ENCODE results near the gene RNASE12. TPM values are rescaled to one million over a fixed set of nuclear protein-coding genes. Genes with fewer than 3 reads are reported as not detected.
"Not testable (repeated sequence)": the region's sequence is repeated elsewhere in the genome, so short reads cannot be mapped to it uniquely, and the experiment has no call there.

Gene RNASE12
- total RNA-seq, 1 donor from 2014 or later: not detected

DNA sequence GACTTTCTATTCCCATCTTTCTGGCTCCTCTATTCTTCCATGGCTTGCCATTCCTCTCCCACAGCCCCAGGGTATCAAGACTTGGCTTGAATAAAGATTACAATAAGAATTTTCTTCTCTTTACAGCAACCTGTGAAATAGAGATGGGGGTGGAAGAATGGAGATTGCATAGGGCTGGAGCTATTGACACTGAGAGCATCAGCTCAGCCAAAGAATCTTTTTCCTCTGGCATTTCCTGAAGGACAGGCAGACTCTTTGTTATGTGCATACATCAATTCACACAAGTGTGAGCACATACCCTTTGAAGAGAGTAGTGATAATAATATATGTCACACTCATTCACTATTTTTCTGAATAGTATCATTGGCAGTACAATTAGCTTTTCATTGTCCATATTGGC lies 8.0 kb downstream of the RNASE12 start:
- Mint-ChIP-seq H3K36me3 (ENCODE audit: low read depth) (no peaks in the 10 kb centered on the region), H3K9me3 (no peaks in the 10 kb centered on the region), H3K27me3 (peaks cover 11% of the 10 kb centered on the region), H3K27ac (no peak overlapping the region), H3K4me3 (no peak overlapping the region), H3K4me1 (peaks cover 4% of the 10 kb centered on the region)
- intact Hi-C loops (cut with micrococcal nuclease): no loop called here
- no peak for DNase-seq

DNA sequence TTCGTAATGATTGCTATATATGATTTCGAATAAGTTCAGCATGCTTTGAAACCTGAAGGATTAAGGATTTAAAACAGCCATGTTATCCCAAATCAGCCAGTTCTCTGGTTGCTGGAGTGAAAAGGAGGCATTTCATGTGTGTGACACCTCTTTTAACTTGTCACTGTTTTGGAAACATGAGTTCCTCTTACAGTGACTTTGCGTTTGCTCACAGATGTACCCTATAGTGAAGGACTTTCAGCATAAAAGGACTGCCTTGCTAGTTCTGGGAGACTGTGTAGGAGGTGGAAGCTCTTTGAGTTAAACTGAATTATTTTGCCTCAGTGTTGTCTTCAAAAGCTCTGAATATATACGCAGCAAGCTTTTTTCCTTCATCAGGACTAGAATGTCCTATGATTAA lies 10.9 kb downstream of the RNASE12 start:
- no peak overlapping the region for H3K4me3 Mint-ChIP-seq
- H3K36me3 Mint-ChIP-seq (ENCODE audit: low read depth): no peaks in the 10 kb centered on the region
- intact Hi-C loops (cut with micrococcal nuclease): no loop called here
- H3K27me3 Mint-ChIP-seq: peaks cover 6% of the 10 kb centered on the region
- no peaks in the 10 kb centered on the region for H3K9me3 Mint-ChIP-seq
- no peak overlapping the region for H3K27ac Mint-ChIP-seq
- H3K4me1 Mint-ChIP-seq: no peaks in the 10 kb centered on the region
- no peak for DNase-seq

GRCh38 chr14:20578784-20579502 lies 12.2 kb downstream of the RNASE12 start:
- intact Hi-C loops (cut with micrococcal nuclease): no loop called here

DNA sequence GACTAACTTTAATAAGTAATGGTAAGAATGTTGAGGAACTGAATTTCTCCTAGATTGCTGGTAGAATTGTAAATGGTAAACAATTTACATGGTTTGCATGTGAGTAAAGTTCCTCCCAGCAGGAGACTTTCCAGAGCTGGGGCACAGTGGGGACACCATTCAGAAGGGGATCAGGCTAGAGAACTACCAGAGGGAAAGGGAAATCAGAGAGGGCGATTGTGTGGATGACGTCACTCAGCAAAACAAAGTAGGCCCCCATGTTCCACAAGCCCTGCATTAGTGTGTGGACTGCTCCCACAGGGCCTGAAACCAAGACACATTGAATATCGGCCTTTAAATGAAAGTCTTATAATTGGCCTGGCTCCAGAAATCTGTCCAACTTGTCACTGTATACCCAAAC lies 12.9 kb downstream of the RNASE12 start:
- H3K4me3 Mint-ChIP-seq: no peak overlapping the region
- H3K27ac Mint-ChIP-seq: no peak overlapping the region
- peaks cover 4% of the 10 kb centered on the region for H3K27me3 Mint-ChIP-seq
- H3K36me3 Mint-ChIP-seq (ENCODE audit: low read depth): no peaks in the 10 kb centered on the region
- intact Hi-C loops (cut with micrococcal nuclease): no loop called here
- H3K9me3 Mint-ChIP-seq: no peaks in the 10 kb centered on the region
- no peak for DNase-seq
- H3K4me1 Mint-ChIP-seq: no peaks in the 10 kb centered on the region

More at GRCh38 chr14:20578784-20579502, 12.2 kb downstream of the RNASE12 start:
- no peaks in the 10 kb centered on the region for H3K9me3 Mint-ChIP-seq
- H3K27me3 Mint-ChIP-seq: peaks cover 4% of the 10 kb centered on the region
- H3K4me1 Mint-ChIP-seq: no peaks in the 10 kb centered on the region
- no peak overlapping the region for H3K27ac Mint-ChIP-seq
- no peak for DNase-seq
- no peak overlapping the region for H3K4me3 Mint-ChIP-seq
- H3K36me3 Mint-ChIP-seq (ENCODE audit: low read depth): no peaks in the 10 kb centered on the region

DNA sequence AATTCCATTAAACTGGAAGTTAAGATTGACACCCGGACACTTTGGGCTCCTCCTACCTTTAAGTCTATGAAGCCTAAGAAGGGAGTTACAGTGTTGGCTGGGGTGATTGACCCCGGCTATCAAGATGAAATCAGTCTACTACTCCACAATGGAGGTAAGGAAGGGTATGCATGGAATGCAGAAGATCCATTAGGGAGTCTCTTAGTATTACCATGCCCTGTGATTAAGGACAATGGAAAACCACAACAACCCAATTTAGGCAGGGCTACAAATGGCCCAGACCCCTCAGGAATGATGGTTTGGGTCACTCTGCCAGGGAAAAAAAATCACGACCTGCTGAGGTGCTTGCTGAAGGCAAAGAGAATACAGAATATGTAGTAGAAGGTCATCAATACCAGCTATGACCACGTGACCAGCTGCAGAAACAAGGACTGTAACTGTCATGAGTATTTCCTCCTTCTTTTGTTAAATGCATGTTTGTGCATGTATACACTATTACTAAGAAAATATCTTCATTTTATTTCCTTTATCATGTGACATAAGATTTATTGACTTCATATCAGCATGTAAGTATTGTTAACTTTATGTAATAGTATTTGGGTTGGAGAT lies 18.7 kb downstream of the RNASE12 start:
- not testable (repeated sequence) for DNase-seq, H3K27ac Mint-ChIP-seq

DNA sequence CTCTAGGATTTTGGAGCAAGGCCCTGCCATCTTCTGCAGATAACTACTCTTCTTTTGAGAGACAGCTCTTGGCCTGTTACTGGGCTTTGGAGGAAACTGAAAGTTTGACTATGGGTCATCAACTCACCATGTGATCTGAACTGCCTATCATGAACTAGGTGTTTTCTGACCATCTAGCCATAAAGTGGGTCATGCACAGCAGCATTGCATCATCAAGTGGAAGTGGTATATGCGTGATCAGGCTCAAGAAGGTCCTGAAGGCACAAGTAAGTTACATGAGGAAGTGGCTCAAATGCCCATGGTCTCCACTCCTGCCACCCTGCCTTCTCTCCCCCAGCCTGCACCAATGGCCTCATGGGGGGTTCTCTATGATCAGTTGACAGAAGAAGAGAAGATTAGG lies 20.5 kb downstream of the RNASE12 start:
- H3K4me3 Mint-ChIP-seq; H3K36me3 Mint-ChIP-seq (ENCODE audit: low read depth); H3K4me1 Mint-ChIP-seq; H3K27me3 Mint-ChIP-seq; intact Hi-C loops (cut with micrococcal nuclease); H3K27ac Mint-ChIP-seq; H3K9me3 Mint-ChIP-seq: not testable (repeated sequence)
- DNase-seq: peak; percentile 48

More for the DNA sequence above, 18.7 kb downstream of the RNASE12 start:
- H3K9me3 Mint-ChIP-seq; H3K4me3 Mint-ChIP-seq; H3K36me3 Mint-ChIP-seq (ENCODE audit: low read depth); intact Hi-C loops (cut with micrococcal nuclease); H3K27me3 Mint-ChIP-seq; H3K4me1 Mint-ChIP-seq: not testable (repeated sequence)

GRCh38 chr14:20569865-20570264 lies 21.3 kb downstream of the RNASE12 start:
- intact Hi-C loops (cut with micrococcal nuclease); H3K27me3 Mint-ChIP-seq; H3K9me3 Mint-ChIP-seq; H3K27ac Mint-ChIP-seq; H3K36me3 Mint-ChIP-seq (ENCODE audit: low read depth); H3K4me3 Mint-ChIP-seq; H3K4me1 Mint-ChIP-seq: not testable (repeated sequence)
- peak; percentile 31 for DNase-seq

DNA sequence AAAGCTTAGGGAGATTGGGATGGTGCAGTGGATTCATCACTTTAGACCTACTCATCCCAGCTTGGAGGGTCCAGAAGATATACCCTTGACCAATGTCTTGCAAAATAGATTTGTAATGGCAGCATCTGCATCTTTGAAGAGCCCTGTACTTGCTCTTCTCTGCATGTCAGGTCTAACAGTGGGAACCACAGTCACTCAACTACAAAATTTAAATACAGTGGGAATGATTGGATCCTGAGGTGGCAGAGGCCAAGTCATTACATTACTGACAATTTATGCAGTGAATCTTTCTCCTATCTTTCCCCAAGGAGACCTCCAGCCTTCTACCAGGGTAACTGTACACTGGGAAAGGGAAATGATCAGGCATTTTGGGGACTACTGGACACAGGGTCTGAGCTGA lies 22.1 kb downstream of the RNASE12 start:
- no peaks in the 10 kb centered on the region for H3K36me3 Mint-ChIP-seq (ENCODE audit: low read depth)
- intact Hi-C loops (cut with micrococcal nuclease): no loop called here
- H3K9me3 Mint-ChIP-seq: peaks cover 6% of the 10 kb centered on the region
- H3K27ac Mint-ChIP-seq: no peak overlapping the region
- peaks cover 5% of the 10 kb centered on the region for H3K27me3 Mint-ChIP-seq
- H3K4me3 Mint-ChIP-seq: no peak overlapping the region
- no peaks in the 10 kb centered on the region for H3K4me1 Mint-ChIP-seq
- DNase-seq: peak; percentile 27

- peaks cover 8% of the 10 kb centered on the region for H3K27me3 Mint-ChIP-seq
- no peaks in the 10 kb centered on the region for H3K36me3 Mint-ChIP-seq (ENCODE audit: low read depth)
- intact Hi-C loops (cut with micrococcal nuclease): no loop called here
- H3K27ac Mint-ChIP-seq: no peak overlapping the region
- no peak for DNase-seq
- no peak overlapping the region for H3K4me3 Mint-ChIP-seq
- no peaks in the 10 kb centered on the region for H3K4me1 Mint-ChIP-seq
- H3K9me3 Mint-ChIP-seq: peaks cover 6% of the 10 kb centered on the region
Observed at GRCh38 chr14:20568393-20568792, 22.8 kb downstream of the RNASE12 start.

DNA sequence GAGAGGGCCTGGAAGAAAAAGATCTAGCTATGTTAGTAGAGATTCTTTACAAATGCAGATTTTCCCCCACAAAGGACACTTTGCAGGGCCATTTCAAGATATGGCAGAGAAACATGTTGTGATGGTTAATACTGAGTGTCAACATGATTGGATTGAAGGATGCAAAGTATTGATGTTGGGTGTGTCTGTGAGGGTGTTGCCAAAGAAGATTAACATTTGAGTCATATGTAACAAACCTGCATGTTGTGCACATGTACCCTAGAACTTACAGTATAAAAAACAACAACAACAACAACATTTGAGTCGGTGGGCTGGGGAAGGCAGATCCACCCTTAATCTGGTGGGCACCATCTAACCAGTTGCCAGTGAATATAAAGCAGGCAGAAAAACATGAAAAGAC lies 24.0 kb downstream of the RNASE12 start:
- H3K36me3 Mint-ChIP-seq (ENCODE audit: low read depth); H3K9me3 Mint-ChIP-seq; H3K4me1 Mint-ChIP-seq; H3K4me3 Mint-ChIP-seq; H3K27ac Mint-ChIP-seq; intact Hi-C loops (cut with micrococcal nuclease): not testable (repeated sequence)
- DNase-seq: peak; percentile 8
- peaks cover 13% of the 10 kb centered on the region for H3K27me3 Mint-ChIP-seq

- peaks cover 14% of the 10 kb centered on the region for H3K27me3 Mint-ChIP-seq
- no peaks in the 10 kb centered on the region for H3K9me3 Mint-ChIP-seq
- peak; percentile 33 for DNase-seq
- intact Hi-C loops (cut with micrococcal nuclease): no loop called here
- H3K4me3 Mint-ChIP-seq: no peak overlapping the region
- H3K36me3 Mint-ChIP-seq (ENCODE audit: low read depth): no peaks in the 10 kb centered on the region
- no peak overlapping the region for H3K27ac Mint-ChIP-seq
- no peaks in the 10 kb centered on the region for H3K4me1 Mint-ChIP-seq
Observed at GRCh38 chr14:20564501-20564997, 26.6 kb downstream of the RNASE12 start.

- no peak for DNase-seq
- H3K9me3 Mint-ChIP-seq: no peaks in the 10 kb centered on the region
- peaks cover 14% of the 10 kb centered on the region for H3K27me3 Mint-ChIP-seq
- no peak overlapping the region for H3K27ac Mint-ChIP-seq
- intact Hi-C loops (cut with micrococcal nuclease): no loop called here
- no peak overlapping the region for H3K4me3 Mint-ChIP-seq
- no peaks in the 10 kb centered on the region for H3K4me1 Mint-ChIP-seq
- no peaks in the 10 kb centered on the region for H3K36me3 Mint-ChIP-seq (ENCODE audit: low read depth)
Observed at GRCh38 chr14:20563971-20564370, 27.2 kb downstream of the RNASE12 start.

DNA sequence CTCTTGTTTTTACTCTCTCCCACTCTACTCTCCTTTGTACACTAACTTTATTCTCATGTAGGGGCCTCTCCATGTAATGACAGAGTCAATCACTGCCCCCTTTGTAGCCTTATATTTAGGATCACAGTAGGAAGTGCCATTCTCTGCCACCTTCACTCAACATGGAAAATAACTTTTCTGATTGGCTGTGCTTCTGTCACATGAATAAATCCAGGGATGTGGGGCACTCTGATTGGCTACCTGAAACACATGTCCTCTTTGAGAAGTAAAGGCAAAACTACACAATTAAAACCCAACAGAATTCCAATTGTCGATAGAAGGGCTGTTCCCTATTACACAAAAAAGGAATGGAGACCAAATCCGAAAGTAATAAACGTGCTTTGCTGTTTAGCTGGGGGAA lies 30.2 kb downstream of the RNASE12 start, which contains the start of gene RNASE9:
RNASE9 (minus strand) TSS at position 87 of the 400 bp plus-strand sequence.
- peaks cover 18% of the 10 kb centered on the region for H3K27me3 Mint-ChIP-seq
- H3K36me3 Mint-ChIP-seq (ENCODE audit: low read depth): no peaks in the 10 kb centered on the region
- H3K27ac Mint-ChIP-seq: no peak within 1 kb of the TSS
- H3K9me3 Mint-ChIP-seq: no peaks in the 10 kb centered on the region
- no peak within 1 kb of the TSS for H3K4me3 Mint-ChIP-seq
- intact Hi-C loops (cut with micrococcal nuclease): no loop called here
- no peaks in the 10 kb centered on the region for H3K4me1 Mint-ChIP-seq
- DNase-seq: peak; percentile 15

DNA sequence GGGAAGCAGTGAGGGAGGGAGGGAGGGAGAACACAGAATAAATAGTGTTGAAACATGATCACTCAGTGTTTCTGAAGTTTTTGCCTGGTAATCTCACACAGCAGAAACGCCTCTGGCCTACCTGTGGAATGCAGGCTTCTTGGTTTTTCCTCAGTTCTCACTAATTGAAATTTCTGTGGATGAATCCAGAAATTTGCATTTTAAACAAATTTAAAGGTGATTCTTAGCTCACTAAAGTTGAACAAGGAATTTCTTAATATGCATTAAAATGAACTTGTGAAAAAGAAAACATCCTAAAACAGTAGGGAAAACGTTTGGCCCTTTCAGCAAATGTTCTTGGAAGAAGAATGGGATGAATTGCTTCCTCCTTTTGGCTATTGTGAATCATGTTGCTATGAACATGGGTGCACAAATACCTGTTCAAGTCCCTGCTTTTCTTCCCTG lies 31.7 kb downstream of the RNASE12 start:
- intact Hi-C loops (cut with micrococcal nuclease): no loop called here
- H3K4me1 Mint-ChIP-seq: no peaks in the 10 kb centered on the region
- H3K27me3 Mint-ChIP-seq: peaks cover 15% of the 10 kb centered on the region
- peak; percentile 27 for DNase-seq
- H3K27ac Mint-ChIP-seq: no peak overlapping the region
- H3K4me3 Mint-ChIP-seq: no peak overlapping the region
- H3K36me3 Mint-ChIP-seq (ENCODE audit: low read depth): no peaks in the 10 kb centered on the region
- H3K9me3 Mint-ChIP-seq: no peaks in the 10 kb centered on the region
